ENCODE measurements around the gene QRICH1.

QRICH1 gene

DNA sequence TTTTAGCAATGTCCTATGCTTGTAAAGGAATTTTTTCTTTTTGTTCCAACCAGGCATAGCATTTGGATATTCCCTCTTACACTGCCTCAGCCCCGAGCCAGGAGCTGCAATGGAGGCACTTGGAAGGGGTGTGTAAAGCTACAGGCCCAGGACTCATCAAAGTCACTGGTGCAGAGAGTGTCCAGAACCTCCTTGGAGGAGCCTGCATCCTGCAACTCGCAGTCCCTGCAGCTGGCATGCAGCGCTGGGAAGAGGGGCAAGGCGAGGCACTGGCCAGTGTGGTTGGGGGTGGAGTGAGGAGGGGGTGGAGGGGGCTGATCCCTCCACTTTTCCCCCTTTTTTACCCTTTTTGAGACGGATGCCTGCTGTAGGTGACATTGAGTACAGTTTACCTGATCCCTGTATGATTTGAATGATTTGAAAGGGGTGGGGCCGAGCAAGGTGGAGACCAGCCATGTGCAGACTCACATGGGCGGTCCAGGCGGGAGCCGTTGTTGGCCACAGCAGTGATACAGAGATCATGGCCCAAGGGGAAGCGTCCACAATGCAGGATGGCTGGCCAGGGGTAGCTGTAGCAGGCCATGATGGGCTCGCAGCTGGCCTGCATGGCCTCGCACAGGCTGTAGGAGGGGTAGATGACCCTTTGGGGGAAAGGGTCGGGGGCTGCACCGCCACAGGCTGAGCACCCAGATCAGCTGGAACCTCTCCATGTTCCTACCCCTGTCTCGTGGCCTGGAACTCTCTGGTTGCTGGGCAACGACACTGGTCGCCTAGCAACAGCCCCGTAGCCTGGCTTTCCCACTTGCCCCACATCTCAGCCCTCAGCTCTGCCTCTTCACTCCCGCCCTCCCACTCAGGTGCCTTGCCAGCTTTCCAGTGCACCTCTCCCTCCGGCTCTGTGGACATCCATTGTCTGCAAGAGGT lies 95.9 kb downstream of the QRICH1 start:
- ATAC-seq (no peak), DNase-seq (no peak)

DNA sequence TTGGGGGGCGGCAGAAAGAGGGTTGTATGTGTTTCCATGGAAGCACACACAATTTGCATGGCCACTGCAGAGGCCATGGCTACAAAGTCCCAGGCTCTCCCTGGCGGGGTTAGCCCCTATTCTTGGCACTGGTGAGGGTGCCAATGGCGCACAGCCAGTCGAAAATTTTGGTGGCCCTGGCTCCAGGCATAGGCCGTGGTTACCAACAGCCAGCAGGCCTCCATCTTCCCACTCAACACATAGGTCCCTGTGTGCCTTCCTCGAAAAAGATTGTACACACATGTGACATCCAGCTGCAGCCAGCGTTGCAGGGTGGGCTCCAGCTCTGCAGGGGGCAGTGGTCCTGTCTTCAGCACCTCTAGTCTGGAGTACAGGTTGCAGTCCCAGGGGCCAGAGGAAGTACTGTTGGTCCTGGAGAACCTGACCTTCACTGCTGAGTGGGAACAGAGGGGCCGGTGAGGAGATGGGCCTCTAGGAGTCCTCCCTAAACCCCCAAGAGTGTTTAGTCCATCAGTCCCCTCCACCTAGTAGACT lies 96.7 kb downstream of the QRICH1 start:
- no peak for DNase-seq
- ATAC-seq, result no peak

DNA sequence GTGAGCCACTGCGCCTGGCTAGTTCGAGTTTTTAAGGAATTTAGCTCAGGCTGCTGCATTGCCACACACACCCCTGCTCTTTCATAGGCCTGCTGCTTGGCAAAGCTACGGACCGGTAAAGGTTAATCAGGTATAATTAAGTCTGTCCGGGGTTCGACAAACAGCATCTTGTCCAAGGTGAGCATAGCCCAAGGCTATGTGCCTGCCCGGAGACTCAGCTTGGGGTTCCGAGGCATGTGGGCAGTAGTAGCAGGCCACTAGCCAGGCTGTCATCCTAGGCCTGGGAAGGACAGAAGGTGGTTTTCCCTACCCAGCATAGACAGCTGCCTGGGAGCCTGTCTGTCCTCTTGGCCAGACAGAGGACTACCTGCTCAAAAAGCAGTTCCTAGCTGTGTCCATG lies 97.2 kb downstream of the QRICH1 start:
- ATAC-seq, result no peak
- no peak for DNase-seq

DNA sequence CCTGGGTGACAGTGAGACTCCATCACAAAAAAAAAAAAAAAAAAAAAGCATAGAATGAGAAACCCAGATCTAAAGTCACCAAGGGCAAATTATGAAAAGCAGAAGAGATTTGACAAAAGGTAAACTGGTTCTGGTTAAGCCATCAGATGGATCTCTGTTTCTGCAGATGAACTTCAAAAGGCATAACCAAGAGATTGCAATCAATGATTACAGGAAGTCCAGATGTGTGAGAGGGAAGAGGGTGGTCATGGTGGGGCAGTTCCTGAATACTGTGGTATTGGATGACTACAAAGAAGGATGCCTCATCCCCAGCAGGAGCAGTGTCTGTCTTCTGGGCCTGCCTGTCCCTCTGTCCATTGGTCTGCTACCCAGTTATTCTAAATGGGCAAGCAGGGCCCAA lies 100.0 kb downstream of the QRICH1 start:
- ATAC-seq, result no peak
- DNase-seq, result no peak

DNA sequence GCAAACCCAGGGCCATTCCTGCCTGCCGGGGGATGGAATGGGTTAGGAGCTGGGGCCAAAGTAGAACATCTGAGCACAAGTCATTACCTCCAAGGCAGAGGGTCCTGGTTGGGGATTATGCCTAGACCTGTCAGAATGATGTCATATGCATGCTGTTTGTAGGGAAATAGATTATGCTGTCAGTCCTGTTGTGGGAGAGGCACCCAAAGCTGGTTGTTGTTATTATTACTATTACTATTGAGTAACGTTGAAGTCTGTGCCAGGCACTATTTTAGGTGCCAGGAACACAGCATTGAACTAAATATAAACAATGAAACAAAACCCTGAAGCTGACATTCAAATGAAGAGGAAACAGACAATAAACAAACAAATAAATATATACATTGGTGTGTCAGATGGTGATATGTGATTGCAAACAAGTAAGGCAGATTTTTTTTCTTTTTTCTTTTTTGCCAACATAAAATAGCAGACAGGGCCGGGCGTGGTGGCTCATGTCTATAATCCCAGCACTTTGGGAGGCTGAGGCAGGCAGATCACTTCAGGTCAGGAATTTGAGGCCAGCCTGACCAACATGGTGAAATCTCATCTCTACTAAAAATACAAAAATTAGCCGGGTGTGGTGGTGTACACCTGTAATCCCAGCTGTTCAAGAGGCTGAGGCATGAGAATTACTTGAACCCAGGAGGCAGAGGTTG lies 101.9 kb downstream of the QRICH1 start:
- no peak for DNase-seq
- no peak for ATAC-seq

DNA sequence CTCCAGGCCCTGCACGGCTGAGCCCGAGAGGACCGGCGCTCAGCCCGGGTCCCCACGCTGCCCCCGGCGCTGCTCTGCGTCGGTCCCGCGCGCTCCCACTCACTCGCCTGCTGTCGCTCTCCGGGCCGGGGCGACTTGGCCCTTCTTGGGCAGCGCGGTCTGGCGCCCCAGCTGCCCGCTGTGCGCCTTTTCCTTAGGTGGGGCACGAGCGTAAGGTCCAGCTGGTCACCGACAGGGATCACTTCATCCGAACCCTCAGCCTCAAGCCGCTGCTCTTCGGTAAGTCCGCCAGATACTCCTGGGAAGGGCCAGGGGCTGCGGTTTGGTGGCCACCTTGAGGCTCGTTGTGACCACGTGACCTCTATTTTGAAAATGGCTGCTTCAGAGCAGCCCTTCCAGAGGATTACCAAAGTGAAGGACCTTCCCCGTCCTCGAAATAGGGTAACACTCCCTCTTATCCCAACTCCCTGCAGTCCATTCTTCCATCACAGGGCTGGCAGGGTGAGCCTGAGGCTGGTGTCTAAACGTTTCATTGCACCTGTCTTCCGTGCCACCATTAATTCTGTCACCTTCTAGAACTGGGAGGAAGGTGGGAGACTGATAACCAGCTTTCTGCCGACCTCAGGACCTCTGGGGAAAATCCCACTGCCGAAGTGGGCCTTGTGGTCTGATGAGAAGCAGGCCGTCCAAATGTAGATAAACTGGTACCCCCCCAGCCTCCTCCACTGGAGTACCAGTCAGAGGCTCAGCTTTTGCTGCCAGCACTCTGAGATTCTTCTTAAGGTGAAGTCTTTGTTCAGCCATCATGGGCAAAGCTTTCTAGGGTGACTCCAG lies 103.0 kb downstream of the QRICH1 start:
- ATAC-seq (no peak), DNase-seq (peak; percentile 50)

DNA sequence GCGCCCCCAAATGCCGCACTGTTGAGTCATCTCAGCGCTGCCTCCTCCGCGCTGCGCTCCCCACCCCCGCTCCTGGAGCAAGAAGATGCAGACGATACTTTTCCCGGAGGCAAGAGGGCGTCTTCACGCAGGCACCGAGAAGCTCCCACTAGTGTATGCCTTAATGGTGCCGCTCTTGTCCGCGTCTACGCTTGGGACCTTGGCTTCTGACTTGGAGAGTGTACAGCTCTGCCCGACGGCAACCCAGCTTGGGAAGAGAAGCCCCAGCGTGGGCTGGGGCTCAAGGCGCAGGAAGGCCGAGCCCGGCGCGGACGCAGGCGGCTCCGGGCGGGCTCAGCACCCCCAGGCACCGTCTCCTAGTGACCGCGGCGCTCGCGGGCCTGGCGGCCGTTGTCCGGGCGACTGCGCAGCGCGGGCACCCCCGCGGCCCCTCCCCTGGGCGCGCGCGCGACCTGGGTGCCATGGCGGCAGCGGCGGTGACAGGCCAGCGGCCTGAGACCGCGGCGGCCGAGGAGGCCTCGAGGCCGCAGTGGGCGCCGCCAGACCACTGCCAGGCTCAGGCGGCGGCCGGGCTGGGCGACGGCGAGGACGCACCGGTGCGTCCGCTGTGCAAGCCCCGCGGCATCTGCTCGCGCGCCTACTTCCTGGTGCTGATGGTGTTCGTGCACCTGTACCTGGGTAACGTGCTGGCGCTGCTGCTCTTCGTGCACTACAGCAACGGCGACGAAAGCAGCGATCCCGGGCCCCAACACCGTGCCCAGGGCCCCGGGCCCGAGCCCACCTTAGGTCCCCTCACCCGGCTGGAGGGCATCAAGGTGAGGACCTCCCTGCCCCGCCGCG lies 103.9 kb downstream of the QRICH1 start, which contains the start of gene P4HTM:
Gene P4HTM, plus strand, starts transcription at position 446 of the 840 bp plus-strand sequence. Its CDS starts 16 bp downstream, at position 462.
- peak; percentile 88 for DNase-seq
- ATAC-seq, result peak; percentile 88

DNA sequence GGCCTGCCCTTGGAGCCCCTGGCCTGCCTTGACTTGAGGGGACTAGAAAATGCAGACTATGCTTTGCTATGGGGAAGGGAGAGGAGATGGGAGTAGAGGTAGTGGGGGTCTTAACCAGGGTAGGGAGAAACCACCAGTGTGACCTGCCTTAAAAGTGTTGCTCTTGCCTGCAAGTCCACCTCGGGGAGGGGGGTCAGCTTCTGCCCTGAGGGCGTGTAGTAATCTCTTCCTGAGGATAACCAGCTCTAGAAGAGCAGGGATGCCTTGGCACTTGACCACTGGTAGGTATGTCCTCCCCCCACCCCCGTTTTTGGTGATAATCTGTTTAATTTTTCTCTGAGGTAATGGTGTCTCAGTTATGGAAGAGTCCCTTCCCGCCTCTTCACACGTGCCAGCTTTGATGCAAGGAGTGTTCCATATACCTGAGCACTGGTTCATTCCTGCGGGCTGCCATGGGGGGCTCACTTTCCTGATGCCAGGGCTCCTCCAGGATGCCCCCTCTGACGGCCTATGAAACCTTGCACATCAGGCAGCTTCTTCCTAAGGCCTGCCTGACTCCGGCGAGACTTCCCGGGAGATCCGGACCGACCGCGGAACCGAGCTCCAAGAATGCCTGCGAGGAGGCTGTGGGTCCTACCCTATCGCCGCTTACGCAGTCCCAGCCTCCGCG lies 104.6 kb downstream of the QRICH1 start:
- ATAC-seq (peak; percentile 10), DNase-seq (no peak)

DNA sequence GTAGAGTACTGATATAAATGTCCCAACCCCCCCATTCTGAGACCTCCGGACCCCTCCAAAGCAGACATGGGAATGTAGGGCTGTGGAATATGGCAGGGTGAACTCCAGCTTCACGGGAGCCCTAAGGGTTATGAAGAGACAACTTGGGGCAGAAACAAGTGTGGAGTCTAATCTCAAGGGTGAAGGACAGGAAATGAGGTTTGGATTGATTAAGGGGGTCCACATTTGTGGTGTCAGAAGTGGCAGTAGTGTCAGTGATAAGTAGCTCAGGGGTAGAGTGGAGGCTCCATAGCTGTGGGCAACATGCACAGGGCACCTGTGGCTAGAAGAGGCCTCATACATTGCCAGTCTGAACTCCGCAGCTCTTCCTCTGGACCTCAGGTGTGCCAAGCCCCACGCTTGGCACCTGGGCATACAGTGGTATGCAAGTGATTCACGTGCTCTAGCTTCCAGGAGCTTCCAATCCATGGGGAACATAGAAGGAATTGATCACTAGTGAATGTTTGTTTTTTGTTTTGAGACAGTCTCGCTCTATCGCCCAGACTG lies 108.0 kb downstream of the QRICH1 start:
- DNase-seq (no peak), ATAC-seq (no peak)

DNA sequence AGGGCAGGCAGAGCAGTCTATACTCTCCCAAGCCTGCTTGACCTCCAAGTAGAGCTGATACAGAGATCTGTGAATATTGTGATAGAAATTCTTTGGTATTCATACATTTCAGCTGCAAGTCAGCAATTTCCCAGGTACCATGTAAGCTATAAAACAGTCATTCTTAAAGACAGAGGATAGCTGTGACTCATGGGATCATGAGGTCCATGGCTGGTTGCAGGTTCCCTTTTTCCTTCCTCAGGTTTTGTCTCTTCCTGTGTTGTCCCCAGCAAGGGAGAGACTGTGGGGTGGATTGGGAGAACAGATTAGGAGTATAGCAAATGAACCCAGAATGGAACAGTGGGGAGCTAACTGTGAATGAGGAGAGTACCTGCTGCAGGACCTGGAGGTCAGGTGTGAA lies 109.2 kb downstream of the QRICH1 start:
- DNase-seq (no peak), ATAC-seq (no peak)

DNA sequence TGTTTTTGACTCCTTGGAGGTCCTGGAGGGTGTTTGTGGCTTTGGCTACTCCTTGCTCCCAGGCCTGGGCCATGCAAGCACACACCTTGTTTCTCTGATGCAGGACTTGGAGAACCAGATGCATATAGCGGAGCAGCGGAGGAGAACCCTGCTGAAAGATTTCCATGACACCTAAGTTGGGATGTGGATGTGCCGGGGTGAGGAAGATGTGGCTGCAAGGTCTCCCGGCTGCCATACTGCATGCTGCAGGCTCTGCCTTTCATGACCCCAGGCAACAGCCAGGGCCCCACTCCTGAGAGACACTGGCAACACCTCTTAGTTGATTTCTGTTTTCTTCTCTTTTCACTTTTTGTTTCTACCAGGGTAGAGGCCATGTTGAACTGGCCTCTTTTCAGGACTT lies 110.8 kb downstream of the QRICH1 start:
- ATAC-seq (no peak), DNase-seq (no peak)

DNA sequence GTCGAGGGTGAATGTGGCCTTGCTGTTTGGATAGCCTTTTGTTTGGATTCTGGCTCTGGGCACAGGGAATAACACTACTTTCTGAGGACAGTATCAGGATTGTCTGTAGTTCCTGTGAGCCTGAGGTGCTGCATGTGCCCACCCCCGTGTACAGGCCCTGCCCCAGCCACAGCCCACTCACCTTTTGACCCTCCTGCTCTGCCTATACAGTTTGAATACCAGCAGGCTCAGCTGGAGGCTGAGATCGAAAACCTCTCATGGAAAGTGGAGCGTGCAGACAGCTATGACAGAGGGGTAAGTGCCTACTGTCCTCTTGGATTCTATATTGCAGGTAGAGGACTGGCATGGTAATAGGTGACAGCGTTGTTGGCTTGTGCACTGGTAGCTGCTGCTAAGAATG lies 111.2 kb downstream of the QRICH1 start:
- DNase-seq (no peak), ATAC-seq (no peak)

DNA sequence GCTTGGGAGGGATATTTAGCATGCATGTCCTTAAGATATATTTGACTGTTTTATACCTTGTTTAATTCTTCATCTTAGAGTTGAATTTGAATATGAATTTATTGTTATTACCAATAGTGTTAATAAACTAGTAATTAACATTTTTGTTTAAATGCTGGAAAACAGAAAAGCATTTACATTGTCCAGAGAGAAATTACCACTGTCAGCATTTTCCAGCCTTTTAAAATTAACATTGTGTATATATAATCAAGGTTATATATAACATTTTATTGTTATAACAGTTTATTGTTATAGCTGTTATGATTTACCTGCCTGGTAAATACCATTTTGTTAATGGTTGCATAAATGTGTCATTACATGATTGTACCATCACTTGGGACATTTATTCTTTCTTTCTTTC lies 111.9 kb downstream of the QRICH1 start:
- ATAC-seq (no peak), DNase-seq (no peak)

DNA sequence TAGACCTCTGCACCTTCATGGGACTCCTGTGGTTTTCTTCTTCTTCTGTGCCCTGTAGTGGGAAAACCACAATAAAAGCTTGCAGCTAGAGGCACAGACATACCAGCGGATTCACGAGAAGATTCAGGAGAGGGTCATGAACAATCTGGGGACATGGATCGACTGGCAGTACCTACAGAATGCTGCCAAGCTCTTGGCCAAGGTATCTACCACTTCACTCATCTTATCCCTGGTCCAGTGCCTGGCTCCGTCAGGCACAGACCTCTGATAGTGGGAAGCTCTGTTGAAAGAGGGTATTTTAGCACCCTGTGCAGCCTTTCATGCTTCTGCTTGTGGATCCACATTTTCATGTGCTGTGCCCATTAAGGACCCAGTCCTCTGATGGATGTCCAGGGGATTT lies 113.6 kb downstream of the QRICH1 start:
- no peak for DNase-seq
- ATAC-seq, result no peak

Measured in stimulated activated naive CD8-positive, alpha-beta T cell treated with anti-CD3 and anti-CD28 coated beads, Interleukin-15, Interleukin-2, amounts not matched to agents 100 U/mL and 50 U/mL, for 24 hours (primary cell).